CD8-positive, alpha-beta memory T cell (primary cell): ENCODE results near the gene C3AR1. TPM values are rescaled to one million over a fixed set of nuclear protein-coding genes. Genes with fewer than 3 reads are reported as not detected.
"Not testable (repeated sequence)": the region's sequence is repeated elsewhere in the genome, so short reads cannot be mapped to it uniquely, and the experiment has no call there.

Source experiments
- CTCF ChIA-PET: fragments of 350-600 bp; sonication (Branson Sonifier 250); formaldehyde crosslinking; loops from one replicate; lab custom pipeline; 2021; ENCODE audit warnings: antibody characterized with exemption; lab: Charles Lee
- POLR2A ChIA-PET: fragments of 350-600 bp; sonication (Branson Sonifier 250); formaldehyde crosslinking; loops from one replicate; lab custom pipeline; 2021; ENCODE audit warnings: antibody characterized with exemption; lab: Charles Lee
- DNase-seq, 5 donors: peaks; one replicate each; pipeline versions ENCODE4 v3.0.0 to v3.0.0-alpha.2; 2020 to 2022; ENCODE audit warnings: mixed read lengths in 1 of 5
- H3K27ac ChIP-seq: one replicate; pipeline ENCODE4 v1.7.0; 2013; ENCODE audit warnings: low read depth, mild to moderate bottlenecking, low read length, moderate library complexity
- H3K27me3 ChIP-seq: 2 replicates; pipeline ENCODE4 v1.7.0; 2013; ENCODE audit warnings: low read length, mild to moderate bottlenecking; ENCODE audit not compliant: insufficient read depth, poor library complexity, severe bottlenecking
- H3K36me3 ChIP-seq: 2 replicates; pipeline ENCODE4 v1.7.0; 2013; ENCODE audit warnings: mild to moderate bottlenecking, low read length, moderate library complexity; ENCODE audit not compliant: insufficient read depth
- H3K4me1 ChIP-seq: 2 replicates; pipeline ENCODE4 v1.7.0; 2013; ENCODE audit warnings: mild to moderate bottlenecking, low read length, moderate library complexity; ENCODE audit not compliant: insufficient read depth
- H3K4me3 ChIP-seq: 2 replicates; pipeline ENCODE4 v1.7.0; 2013; ENCODE audit warnings: mild to moderate bottlenecking, low read length
- H3K9me3 ChIP-seq: 2 replicates; pipeline ENCODE4 v1.7.0; 2013; ENCODE audit warnings: mild to moderate bottlenecking, low read length
- H3K27ac Mint-ChIP-seq, 8 donors: one replicate each; pipeline ENCODE4 v1.8.0; 2020 to 2021; ENCODE audit warnings: mixed read lengths in 8 of 8, mild to moderate bottlenecking in 6 of 8, inconsistent platforms in 3 of 8, moderate library complexity in 3 of 8
- H3K27me3 Mint-ChIP-seq, 2 donors: one replicate each; pipeline ENCODE4 v1.8.0; 2020 to 2021; ENCODE audit warnings: mixed read lengths in 2 of 2, mild to moderate bottlenecking in 1 of 2, moderate library complexity in 1 of 2
- H3K36me3 Mint-ChIP-seq, 3 donors: one replicate each; pipeline ENCODE4 v1.8.0; 2020 to 2021; ENCODE audit warnings: mixed read lengths in 3 of 3, inconsistent platforms in 1 of 3, mild to moderate bottlenecking in 1 of 3
- H3K4me1 Mint-ChIP-seq, 3 donors: one replicate each; pipeline ENCODE4 v1.8.0; 2020 to 2021; ENCODE audit warnings: mixed read lengths in 3 of 3, inconsistent platforms in 1 of 3, mild to moderate bottlenecking in 1 of 3
- H3K4me3 Mint-ChIP-seq, 7 donors: one replicate each; pipeline ENCODE4 v1.8.0; 2020 to 2021; ENCODE audit warnings: mixed read lengths in 7 of 7, mild to moderate bottlenecking in 6 of 7, moderate library complexity in 4 of 7, inconsistent platforms in 2 of 7
- H3K9me3 Mint-ChIP-seq, 5 donors: one replicate each; pipeline ENCODE4 v1.8.0; 2020 to 2022; ENCODE audit warnings: mixed read lengths in 5 of 5, mild to moderate bottlenecking in 3 of 5, moderate library complexity in 2 of 5, inconsistent platforms in 1 of 5
- polyA plus RNA-seq: library from polyadenylated mRNA; unstranded; fragments of 300-500 nt; fragmentation: Illumina TruSeq; gene quantifications from one replicate; pipeline ENCODE4 v1.2.3, GENCODE V29; 2021
- total RNA-seq, 2 experiments: library from RNA; stranded (reverse); gene quantifications; one replicate each; pipeline ENCODE4 v1.2.3, GENCODE V29; 2021

The C3AR1 gene
- total and polyA plus RNA-seq, 3 experiments from 2014 or later, result 1.2 to 15.5 (median 2.0) TPM

DNA sequence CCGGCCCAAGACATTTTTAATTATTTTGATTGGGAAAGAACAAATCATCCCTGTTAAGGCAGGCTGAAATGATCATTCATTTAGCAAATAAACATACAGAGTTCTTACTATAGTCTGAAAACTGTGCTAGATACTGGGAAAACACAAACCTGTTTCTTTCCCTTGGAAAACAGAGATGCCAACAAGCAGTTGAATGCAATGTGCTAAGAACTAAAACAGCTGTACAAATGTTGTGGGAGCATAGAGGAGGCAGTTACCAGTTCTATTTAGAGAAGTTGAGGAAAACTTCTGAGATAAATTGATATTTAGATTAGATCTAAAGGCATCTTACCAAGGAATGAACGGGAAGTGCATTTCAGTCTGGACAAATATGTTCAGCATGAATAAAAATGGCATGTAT lies 12.8 kb upstream of the C3AR1 start:
- Histone ChIP-seq H3K4me3 (no peak overlapping the region), H3K27ac (no peak overlapping the region), H3K9me3 (no peaks in the 10 kb centered on the region), H3K36me3 (no peaks in the 10 kb centered on the region), H3K4me1 (peaks cover 39% of the 10 kb centered on the region), H3K27me3 (no peaks in the 10 kb centered on the region)
- Mint-ChIP-seq H3K4me3 (peak overlapping the region in 1 of 7 donors; percentile 77), H3K36me3 (peaks cover 0 to 18% (median 0%) of the 10 kb centered on the region in 3 donors), H3K27ac (peak overlapping the region; percentile 79 to 100 (median 98)), H3K4me1 (peaks cover 48 to 65% (median 54%) of the 10 kb centered on the region in 3 donors), H3K9me3 (no peaks in the 10 kb centered on the region), H3K27me3 (peaks cover 0 to 3% of the 10 kb centered on the region in 2 donors)
- ChIA-PET POLR2A (interaction anchor here (0.9 to 2.4 kb wide), 4 partner anchors 13 to 217 kb away, joined by 3 to 9 read pairs (median 8); partner anchors contain the start of gene C3AR1), CTCF (interaction anchor here (0.8 to 5.2 kb wide), 19 partner anchors 8 to 225 kb away, joined by 3 to 130 read pairs (median 7); partner anchors contain the start of genes C3AR1, FOXJ2 and SLC2A3)
- no peak for DNase-seq

DNA sequence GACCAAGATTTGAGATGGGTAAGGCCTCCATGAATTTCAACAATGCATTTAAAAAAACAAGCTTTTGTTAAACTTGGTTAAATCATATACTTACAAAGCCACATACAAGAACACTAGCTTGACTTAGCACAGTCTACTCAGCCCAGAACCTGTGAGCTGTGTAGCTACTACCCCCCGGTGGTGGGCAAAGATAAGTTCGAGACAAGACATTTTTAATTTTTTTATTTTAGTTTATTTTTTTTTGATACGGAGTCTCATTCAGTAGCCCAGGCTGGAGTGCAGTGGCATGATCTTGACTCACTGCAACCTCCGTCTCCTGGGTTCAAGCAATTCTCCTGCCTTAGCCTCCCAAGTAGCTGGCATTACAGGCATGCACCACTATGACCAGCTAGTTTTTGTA lies 12.2 kb upstream of the C3AR1 start:
- POLR2A ChIA-PET, result interaction anchor here (0.6 to 2.4 kb wide), 8 partner anchors 9 to 1188 kb away, joined by 3 to 9 read pairs (median 4); partner anchors contain the start of genes C3AR1 and SLC2A3
- peak; percentile 43 to 84 (median 67) for DNase-seq
- Mint-ChIP-seq H3K4me3 (peak overlapping the region in 2 of 7 donors; percentile 28 to 77), H3K27me3 (peaks cover 0 to 3% of the 10 kb centered on the region in 2 donors), H3K9me3 (no peaks in the 10 kb centered on the region), H3K4me1 (peaks cover 43 to 59% (median 49%) of the 10 kb centered on the region in 3 donors), H3K27ac (peak overlapping the region; percentile 76 to 100 (median 88)), H3K36me3 (peaks cover 0 to 18% (median 0%) of the 10 kb centered on the region in 3 donors)
- Histone ChIP-seq H3K27ac (no peak overlapping the region), H3K27me3 (no peaks in the 10 kb centered on the region), H3K4me1 (peaks cover 33% of the 10 kb centered on the region), H3K4me3 (no peak overlapping the region), H3K36me3 (no peaks in the 10 kb centered on the region), H3K9me3 (no peaks in the 10 kb centered on the region)
- CTCF ChIA-PET, result interaction anchor here (0.6 to 5.2 kb wide), 28 partner anchors 9 to 225 kb away, joined by 3 to 130 read pairs (median 5); partner anchors contain the start of genes C3AR1, FOXJ2 and SLC2A3

DNA sequence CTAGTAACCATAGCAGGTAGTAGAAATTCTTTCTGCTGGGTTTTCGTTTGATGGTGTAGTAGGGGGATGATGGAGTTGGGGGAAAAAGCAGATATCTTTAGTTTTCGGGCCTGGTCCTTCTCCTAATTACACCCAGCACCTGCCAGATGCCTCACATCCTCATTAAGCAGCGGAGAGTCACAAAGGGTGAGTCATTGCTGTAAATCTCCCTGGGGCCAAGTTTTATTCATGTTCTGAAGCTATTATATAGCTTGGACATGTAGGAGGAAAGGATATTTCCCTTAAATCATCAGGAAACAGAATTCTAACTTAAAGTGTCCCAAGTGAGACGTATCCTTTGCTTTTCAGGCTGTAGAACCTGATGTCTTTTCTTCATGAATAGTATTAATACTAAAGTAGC lies 11.0 kb upstream of the C3AR1 start:
- peak overlapping the region in 4 of 8 donors; percentile 17 to 98 (median 66) for H3K27ac Mint-ChIP-seq
- POLR2A ChIA-PET, result interaction anchor here (1.9 to 2.4 kb wide), 2 partner anchors 11 to 32 kb away, joined by 7 to 9 read pairs; partner anchors contain the start of gene C3AR1

DNA sequence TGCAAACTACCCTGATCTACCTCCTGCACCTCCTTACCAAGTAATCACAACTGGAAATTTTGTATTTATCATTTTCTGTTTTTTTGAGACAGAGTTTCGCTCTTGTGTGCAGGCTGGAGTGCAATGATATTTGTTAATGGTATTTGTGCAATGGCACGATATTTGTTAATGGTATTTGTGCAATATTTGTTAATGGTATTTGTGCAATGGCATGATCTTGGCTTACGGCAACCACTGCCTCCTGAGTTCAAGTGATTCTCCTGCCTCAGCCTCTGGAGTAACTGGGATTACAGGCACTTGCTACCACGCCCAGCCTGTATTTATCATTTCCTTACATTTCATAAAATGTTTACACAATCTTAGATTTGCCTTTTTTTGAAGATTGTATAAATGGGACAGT lies 10.2 kb upstream of the C3AR1 start:
- ChIA-PET POLR2A (no interaction called here), CTCF (interaction anchor here (2.5 to 5.2 kb wide), 3 partner anchors 9 to 43 kb away, joined by 20 to 130 read pairs (median 21); partner anchors contain the start of genes C3AR1 and FOXJ2)
- Mint-ChIP-seq H3K36me3 (peaks cover 0 to 2% (median 0%) of the 10 kb centered on the region in 3 donors), H3K9me3 (no peaks in the 10 kb centered on the region), H3K27me3 (no peaks in the 10 kb centered on the region), H3K4me3 (no peak overlapping the region), H3K27ac (no peak overlapping the region), H3K4me1 (peaks cover 30 to 42% (median 34%) of the 10 kb centered on the region in 3 donors)
- no peaks in the 10 kb centered on the region for H3K36me3 ChIP-seq
- H3K9me3 ChIP-seq, result no peaks in the 10 kb centered on the region
- H3K4me1 ChIP-seq, result peaks cover 25% of the 10 kb centered on the region
- no peaks in the 10 kb centered on the region for H3K27me3 ChIP-seq
- H3K4me3 ChIP-seq, result no peak overlapping the region
- H3K27ac ChIP-seq, result no peak overlapping the region
- no peak for DNase-seq

More for the DNA sequence above, 11.0 kb upstream of the C3AR1 start:
- Histone ChIP-seq H3K27me3 (no peaks in the 10 kb centered on the region), H3K9me3 (no peaks in the 10 kb centered on the region), H3K27ac (no peak overlapping the region), H3K36me3 (no peaks in the 10 kb centered on the region), H3K4me1 (peaks cover 25% of the 10 kb centered on the region), H3K4me3 (no peak overlapping the region)
- Mint-ChIP-seq H3K4me1 (peaks cover 33 to 48% (median 37%) of the 10 kb centered on the region in 3 donors), H3K9me3 (no peaks in the 10 kb centered on the region), H3K36me3 (peaks cover 0 to 10% (median 0%) of the 10 kb centered on the region in 3 donors), H3K4me3 (no peak overlapping the region), H3K27me3 (no peaks in the 10 kb centered on the region)
- CTCF ChIA-PET, result interaction anchor here (1.2 to 5.2 kb wide), 7 partner anchors 10 to 116 kb away, joined by 3 to 130 read pairs (median 13); partner anchors contain the start of genes C3AR1 and FOXJ2
- no peak for DNase-seq

DNA sequence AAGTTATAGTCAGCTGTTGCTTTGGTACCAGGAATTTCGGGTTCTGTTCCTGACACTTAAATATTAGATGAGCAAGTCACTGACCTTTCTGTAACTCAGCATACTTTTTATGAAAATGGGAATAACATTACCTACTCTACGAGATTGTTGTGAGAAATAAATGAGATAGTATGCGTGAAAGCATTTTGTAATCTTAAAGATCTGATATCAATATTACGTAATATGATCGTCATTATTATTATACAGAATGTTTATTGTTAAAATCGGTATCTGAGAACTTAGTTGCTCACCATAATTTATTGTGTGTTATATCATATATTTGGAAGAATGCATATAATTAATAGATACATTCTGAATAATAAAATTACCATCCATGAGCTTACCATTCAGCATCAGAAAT lies 9.8 kb upstream of the C3AR1 start:
- Mint-ChIP-seq H3K27ac (no peak overlapping the region), H3K27me3 (no peaks in the 10 kb centered on the region), H3K4me1 (peaks cover 26 to 37% (median 30%) of the 10 kb centered on the region in 3 donors), H3K9me3 (no peaks in the 10 kb centered on the region), H3K4me3 (no peak overlapping the region), H3K36me3 (no peaks in the 10 kb centered on the region)
- no peaks in the 10 kb centered on the region for H3K9me3 ChIP-seq
- H3K4me1 ChIP-seq, result peaks cover 25% of the 10 kb centered on the region
- no peaks in the 10 kb centered on the region for H3K27me3 ChIP-seq
- no peaks in the 10 kb centered on the region for H3K36me3 ChIP-seq
- ChIA-PET POLR2A (no interaction called here), CTCF (no interaction called here)
- H3K27ac ChIP-seq, result no peak overlapping the region
- no peak overlapping the region for H3K4me3 ChIP-seq
- DNase-seq, result no peak

DNA sequence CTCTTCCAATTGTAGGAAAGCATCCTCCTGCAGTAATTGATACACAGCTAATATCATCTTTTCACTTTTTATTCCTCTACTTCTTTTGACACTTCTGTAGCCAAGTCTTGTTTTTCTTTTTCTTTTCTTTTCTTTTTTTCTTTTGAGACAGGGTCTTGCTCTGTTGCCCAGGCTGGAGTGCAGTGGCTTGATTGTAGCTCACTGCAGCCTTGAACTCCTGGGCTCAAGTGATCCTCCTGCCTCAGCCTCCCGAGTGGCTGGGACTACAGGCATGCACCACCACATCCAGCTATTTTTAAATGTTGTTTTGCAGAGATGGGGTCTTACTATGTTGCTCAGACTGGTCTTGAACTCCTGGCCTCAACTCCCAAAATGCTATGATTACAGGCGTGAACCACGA lies 5.7 kb upstream of the C3AR1 start:
- H3K4me3 ChIP-seq, POLR2A ChIA-PET, H3K36me3 Mint-ChIP-seq, H3K36me3 ChIP-seq, H3K4me1 ChIP-seq, H3K9me3 Mint-ChIP-seq, H3K27ac ChIP-seq, H3K9me3 ChIP-seq, CTCF ChIA-PET, H3K27ac Mint-ChIP-seq, H3K4me3 Mint-ChIP-seq, DNase-seq, H3K27me3 Mint-ChIP-seq, H3K27me3 ChIP-seq: not testable (repeated sequence)
- peaks cover 2 to 19% (median 5%) of the 10 kb centered on the region in 3 donors for H3K4me1 Mint-ChIP-seq

DNA sequence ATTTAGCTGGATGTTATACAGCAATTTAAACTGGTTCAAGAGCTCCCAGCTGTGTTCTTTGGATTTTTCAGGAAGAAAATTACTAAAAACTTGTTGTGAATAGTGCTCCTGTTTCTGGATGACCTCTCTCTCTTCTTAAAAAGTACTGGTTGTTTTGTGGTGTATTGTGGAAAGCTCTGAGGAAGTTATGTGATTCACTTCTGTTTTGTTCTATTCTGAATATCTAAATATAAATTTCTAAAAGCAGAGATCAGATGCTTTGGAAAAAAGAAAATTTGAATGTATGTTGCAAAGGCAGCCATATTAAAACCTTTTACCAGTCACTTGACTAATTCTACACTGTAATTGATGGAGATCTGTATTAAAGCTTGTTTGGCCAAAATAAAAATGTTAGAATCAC lies 3.4 kb upstream of the C3AR1 start:
- CTCF ChIA-PET, result interaction anchor here (1.4 to 1.8 kb wide), 4 partner anchors 9 to 29 kb away, joined by 3 to 8 read pairs (median 6); no protein-coding TSS in a partner anchor
- Histone ChIP-seq H3K27ac (no peak overlapping the region), H3K4me3 (no peak overlapping the region), H3K36me3 (no peaks in the 10 kb centered on the region), H3K27me3 (no peaks in the 10 kb centered on the region), H3K4me1 (peaks cover 20% of the 10 kb centered on the region), H3K9me3 (no peaks in the 10 kb centered on the region)
- Mint-ChIP-seq H3K27me3 (no peaks in the 10 kb centered on the region), H3K4me3 (no peak overlapping the region), H3K9me3 (no peaks in the 10 kb centered on the region), H3K4me1 (peaks cover 18 to 40% (median 28%) of the 10 kb centered on the region in 3 donors), H3K27ac (peak overlapping the region in 3 of 8 donors; percentile 6 to 47 (median 39)), H3K36me3 (no peaks in the 10 kb centered on the region)
- DNase-seq, result no peak
- POLR2A ChIA-PET, result no interaction called here

DNA sequence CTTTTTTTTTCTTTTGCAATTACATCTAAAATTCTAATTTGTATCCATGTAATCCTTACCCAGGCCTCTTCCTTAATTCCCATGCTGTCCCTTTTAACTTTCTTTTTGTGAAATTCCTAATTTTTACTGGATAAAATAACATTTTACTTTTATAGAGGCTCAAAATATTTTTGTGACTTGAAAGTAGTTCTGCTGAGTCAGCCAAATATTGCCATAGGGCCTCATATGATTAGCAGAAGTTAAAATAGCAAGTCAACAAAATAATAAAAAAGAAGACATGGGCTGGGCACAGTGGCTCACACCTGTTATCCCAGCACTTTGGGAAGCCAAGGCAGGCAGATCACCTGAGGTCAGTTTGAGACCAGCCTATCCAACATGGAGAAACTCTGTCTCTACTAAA lies 2.0 kb downstream of the C3AR1 start:
- H3K27me3 Mint-ChIP-seq, result no peaks in the 10 kb centered on the region
- POLR2A ChIA-PET, result no interaction called here
- no peak for DNase-seq
- Histone ChIP-seq H3K36me3 (no peaks in the 10 kb centered on the region), H3K27ac (no peak overlapping the region), H3K9me3 (no peaks in the 10 kb centered on the region), H3K4me1 (peaks cover 20% of the 10 kb centered on the region), H3K27me3 (no peaks in the 10 kb centered on the region), H3K4me3 (no peak overlapping the region)
- peaks cover 0 to 10% (median 5%) of the 10 kb centered on the region in 3 donors for H3K36me3 Mint-ChIP-seq
- H3K27ac Mint-ChIP-seq, result peak overlapping the region in 3 of 8 donors; percentile 32 to 38 (median 35)
- H3K4me3 Mint-ChIP-seq, result peak overlapping the region in 2 of 7 donors; percentile 26 to 41
- H3K4me1 Mint-ChIP-seq, result peaks cover 27 to 39% (median 34%) of the 10 kb centered on the region in 3 donors
- CTCF ChIA-PET, result no interaction called here
- H3K9me3 Mint-ChIP-seq, result no peaks in the 10 kb centered on the region
